Stimulated activated effector memory CD8-positive, alpha-beta T cell treated with anti-CD3 and anti-CD28 coated beads, Interleukin-12 subunit alpha, Interleukin-12 subunit beta, amount 100 ng/mL, for 72 hours (primary cell): Measurements from ENCODE around the gene TMEM132D.

Source experiments
- ATAC-seq: fragments of 150-1000 bp; cut with Tn5 transposase; 2 replicates; pipeline ENCODE4 v1.10.0; 2021
- DNase-seq, 2 donors: peaks; one replicate each; pipeline ENCODE4 v3.0.0; 2021 to 2022; ENCODE audit warnings: low spot score in 2 of 2
- H3K27ac Mint-ChIP-seq: one replicate; pipeline ENCODE4 v1.8.0; 2022; ENCODE audit warnings: mild to moderate bottlenecking, mixed read lengths
- H3K36me3 Mint-ChIP-seq: one replicate; pipeline ENCODE4 v1.8.0; 2022; ENCODE audit warnings: mild to moderate bottlenecking, mixed read lengths
- H3K4me1 Mint-ChIP-seq: one replicate; pipeline ENCODE4 v1.8.0; 2022; ENCODE audit warnings: mixed read lengths
- H3K4me3 Mint-ChIP-seq: one replicate; pipeline ENCODE4 v1.8.0; 2022; ENCODE audit warnings: mild to moderate bottlenecking, mixed read lengths
- H3K9me3 Mint-ChIP-seq: one replicate; pipeline ENCODE4 v1.8.0; 2022; ENCODE audit warnings: mixed read lengths

Gene TMEM132D

GRCh38 chr12:129750421-129750820 lies 153.4 kb downstream of the TMEM132D start:
- Mint-ChIP-seq H3K4me3 (no peak overlapping the region), H3K27ac (no peak overlapping the region), H3K4me1 (no peaks in the 10 kb centered on the region), H3K9me3 (no peaks in the 10 kb centered on the region), H3K36me3 (no peaks in the 10 kb centered on the region)
- ATAC-seq (no peak), DNase-seq (no peak)

- Mint-ChIP-seq H3K36me3 (no peaks in the 10 kb centered on the region), H3K27ac (no peak overlapping the region), H3K9me3 (peaks cover 2% of the 10 kb centered on the region), H3K4me3 (no peak overlapping the region), H3K4me1 (no peaks in the 10 kb centered on the region)
- DNase-seq (no peak), ATAC-seq (no peak)
Observed at GRCh38 chr12:129746318-129746717, 157.5 kb downstream of the TMEM132D start.

GRCh38 chr12:129729170-129729569 lies 174.7 kb downstream of the TMEM132D start:
- Mint-ChIP-seq H3K4me1 (no peaks in the 10 kb centered on the region), H3K36me3 (no peaks in the 10 kb centered on the region), H3K4me3 (no peak overlapping the region), H3K9me3 (peaks cover 10% of the 10 kb centered on the region), H3K27ac (no peak overlapping the region)
- DNase-seq (no peak), ATAC-seq (no peak)

- H3K27ac Mint-ChIP-seq, result no peak overlapping the region
- peaks cover 13% of the 10 kb centered on the region for H3K9me3 Mint-ChIP-seq
- no peak overlapping the region for H3K4me3 Mint-ChIP-seq
- DNase-seq (no peak), ATAC-seq (no peak)
- no peaks in the 10 kb centered on the region for H3K36me3 Mint-ChIP-seq
- H3K4me1 Mint-ChIP-seq, result no peaks in the 10 kb centered on the region
Observed at GRCh38 chr12:129727100-129727499, 176.7 kb downstream of the TMEM132D start.

- no peaks in the 10 kb centered on the region for H3K4me1 Mint-ChIP-seq
- H3K4me3 Mint-ChIP-seq, result no peak overlapping the region
- no peak overlapping the region for H3K27ac Mint-ChIP-seq
- H3K36me3 Mint-ChIP-seq, result no peaks in the 10 kb centered on the region
- ATAC-seq (no peak), DNase-seq (no peak)
- peaks cover 9% of the 10 kb centered on the region for H3K9me3 Mint-ChIP-seq
Observed at GRCh38 chr12:129723260-129723659, 180.6 kb downstream of the TMEM132D start.

- Mint-ChIP-seq H3K4me1 (no peaks in the 10 kb centered on the region), H3K9me3 (peaks cover 5% of the 10 kb centered on the region), H3K4me3 (no peak overlapping the region), H3K27ac (no peak overlapping the region), H3K36me3 (no peaks in the 10 kb centered on the region)
- DNase-seq (no peak), ATAC-seq (no peak)
Observed at GRCh38 chr12:129720618-129721017, 183.2 kb downstream of the TMEM132D start.

GRCh38 chr12:129719416-129719815 lies 184.4 kb downstream of the TMEM132D start:
- no peak overlapping the region for H3K27ac Mint-ChIP-seq
- peaks cover 5% of the 10 kb centered on the region for H3K9me3 Mint-ChIP-seq
- ATAC-seq (no peak), DNase-seq (no peak)
- H3K4me3 Mint-ChIP-seq, result no peak overlapping the region
- no peaks in the 10 kb centered on the region for H3K4me1 Mint-ChIP-seq
- H3K36me3 Mint-ChIP-seq, result no peaks in the 10 kb centered on the region

- Mint-ChIP-seq H3K27ac (no peak overlapping the region), H3K4me1 (no peaks in the 10 kb centered on the region), H3K4me3 (no peak overlapping the region), H3K9me3 (no peaks in the 10 kb centered on the region), H3K36me3 (no peaks in the 10 kb centered on the region)
- ATAC-seq (no peak), DNase-seq (no peak)
Observed at GRCh38 chr12:129717438-129717837, 186.4 kb downstream of the TMEM132D start.

- Mint-ChIP-seq H3K36me3 (no peaks in the 10 kb centered on the region), H3K4me3 (no peak overlapping the region), H3K4me1 (no peaks in the 10 kb centered on the region), H3K9me3 (no peaks in the 10 kb centered on the region), H3K27ac (no peak overlapping the region)
- no peak for DNase-seq
- no peak for ATAC-seq
Observed at GRCh38 chr12:129716825-129717224, 187.0 kb downstream of the TMEM132D start.

- no peak overlapping the region for H3K4me3 Mint-ChIP-seq
- no peaks in the 10 kb centered on the region for H3K4me1 Mint-ChIP-seq
- no peak for DNase-seq
- peaks cover 25% of the 10 kb centered on the region for H3K9me3 Mint-ChIP-seq
- H3K27ac Mint-ChIP-seq, result no peak overlapping the region
- ATAC-seq, result no peak
- no peaks in the 10 kb centered on the region for H3K36me3 Mint-ChIP-seq
Observed at GRCh38 chr12:129706716-129707115, 197.1 kb downstream of the TMEM132D start.

GRCh38 chr12:129704232-129704830 lies 199.5 kb downstream of the TMEM132D start:
- ATAC-seq (no peak), DNase-seq (no peak)
- Mint-ChIP-seq H3K27ac (no peak overlapping the region), H3K4me3 (no peak overlapping the region), H3K4me1 (no peaks in the 10 kb centered on the region), H3K36me3 (no peaks in the 10 kb centered on the region), H3K9me3 (peaks cover 21% of the 10 kb centered on the region)

- no peak for ATAC-seq
- no peaks in the 10 kb centered on the region for H3K4me1 Mint-ChIP-seq
Observed at GRCh38 chr12:129701631-129702101, 202.2 kb downstream of the TMEM132D start.

GRCh38 chr12:129700036-129700435 lies 203.8 kb downstream of the TMEM132D start:
- ATAC-seq (no peak), DNase-seq (no peak)
- Mint-ChIP-seq H3K27ac (no peak overlapping the region), H3K36me3 (no peaks in the 10 kb centered on the region), H3K4me1 (no peaks in the 10 kb centered on the region), H3K4me3 (no peak overlapping the region), H3K9me3 (peaks cover 9% of the 10 kb centered on the region)

More at GRCh38 chr12:129701631-129702101, 202.2 kb downstream of the TMEM132D start:
- no peaks in the 10 kb centered on the region for H3K36me3 Mint-ChIP-seq
- peaks cover 14% of the 10 kb centered on the region for H3K9me3 Mint-ChIP-seq
- no peak overlapping the region for H3K27ac Mint-ChIP-seq
- DNase-seq, result no peak
- H3K4me3 Mint-ChIP-seq, result no peak overlapping the region

GRCh38 chr12:129696926-129697325 lies 206.9 kb downstream of the TMEM132D start:
- Mint-ChIP-seq H3K4me1 (no peaks in the 10 kb centered on the region), H3K36me3 (no peaks in the 10 kb centered on the region), H3K4me3 (no peak overlapping the region), H3K27ac (no peak overlapping the region), H3K9me3 (peaks cover 7% of the 10 kb centered on the region)
- ATAC-seq (no peak), DNase-seq (no peak)

- Mint-ChIP-seq H3K4me3 (no peak overlapping the region), H3K9me3 (peaks cover 7% of the 10 kb centered on the region), H3K4me1 (no peaks in the 10 kb centered on the region), H3K36me3 (no peaks in the 10 kb centered on the region), H3K27ac (no peak overlapping the region)
- ATAC-seq (no peak), DNase-seq (no peak)
Observed at GRCh38 chr12:129696405-129696804, 207.4 kb downstream of the TMEM132D start.

- no peaks in the 10 kb centered on the region for H3K4me1 Mint-ChIP-seq
- no peaks in the 10 kb centered on the region for H3K36me3 Mint-ChIP-seq
- no peak overlapping the region for H3K27ac Mint-ChIP-seq
- DNase-seq, result no peak
- no peak for ATAC-seq
- peaks cover 8% of the 10 kb centered on the region for H3K9me3 Mint-ChIP-seq
- no peak overlapping the region for H3K4me3 Mint-ChIP-seq
Observed at GRCh38 chr12:129693731-129694130, 210.1 kb downstream of the TMEM132D start.

GRCh38 chr12:129687731-129688130 lies 216.1 kb downstream of the TMEM132D start:
- Mint-ChIP-seq H3K4me3 (no peak overlapping the region), H3K4me1 (no peaks in the 10 kb centered on the region), H3K36me3 (no peaks in the 10 kb centered on the region), H3K27ac (no peak overlapping the region), H3K9me3 (peaks cover 12% of the 10 kb centered on the region)
- no peak for DNase-seq
- no peak for ATAC-seq
